ENCODE measurements around the gene POLR2E. TPM values are rescaled to one million over a fixed set of nuclear protein-coding genes. Genes with fewer than 3 reads are reported as not detected.

The POLR2E gene
- total RNA-seq (2022), result 141 and 144 TPM in 2 replicates
- Bru-seq, nascent RNA, result percentile 60 among the genes with signal in this experiment
- percentile 90 among the genes with signal in this experiment for BruChase-seq, experiment 1, labeled RNA remaining after a 6-hour chase
- BruChase-seq, experiment 2, labeled RNA remaining after a 2-hour chase, result percentile 82 among the genes with signal in this experiment
- long read RNA-seq, transcript POLR2E-213 (8 exons, 2,831 nt), result major isoform, 347 of 392 reads
- long read RNA-seq, partial matches to known transcripts, result 11 of 392 reads
- long read RNA-seq, other reads (novel, unspliced or antisense), result 28 of 392 reads

DNA sequence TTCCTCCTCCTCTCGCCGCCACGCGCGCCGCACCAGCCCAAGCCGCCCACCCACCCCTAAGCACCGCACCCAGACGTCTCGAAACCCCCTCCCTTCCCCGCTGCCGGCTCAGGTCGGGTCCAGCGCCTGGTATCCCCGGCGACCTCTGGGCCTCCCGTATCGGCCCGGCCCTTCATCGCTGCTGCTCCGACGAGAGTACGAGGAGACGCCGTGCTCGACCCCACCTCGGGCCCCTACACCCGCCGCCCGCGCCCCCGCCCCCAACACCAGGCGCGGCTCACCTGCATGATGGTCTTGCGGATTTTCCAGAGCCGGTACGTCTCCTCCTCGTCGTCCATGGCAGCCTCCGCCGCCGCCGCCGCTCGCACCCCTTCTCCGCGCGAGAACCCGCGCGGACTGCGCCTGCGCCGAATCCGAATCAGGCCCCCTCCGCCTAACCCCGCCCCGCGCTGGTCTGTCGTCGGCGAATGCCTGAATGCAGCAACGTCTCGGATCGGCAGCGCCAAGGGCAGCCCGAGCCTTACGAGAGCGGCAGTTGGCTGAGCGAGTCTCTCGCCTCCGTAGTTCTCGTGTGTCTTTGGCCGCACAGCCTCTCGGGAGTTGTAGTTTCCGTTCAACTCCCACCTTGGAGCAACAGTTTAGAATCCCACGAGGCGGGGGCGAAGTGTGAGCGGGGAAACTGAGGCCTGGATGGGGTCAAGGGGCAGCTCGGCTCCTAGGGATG is at the start of gene POLR2E:
Gene POLR2E (minus strand): TSS at position 398 of the 724 bp plus-strand sequence. CDS start 60 bp downstream, at position 338.
- CTCF ChIA-PET, result no interaction called here
- Mint-ChIP-seq H3K36me3 (ENCODE audit: insufficient read depth, unreplicated experiment) (peaks cover 56% of the 10 kb centered on the region), H3K27me3 (ENCODE audit: unreplicated experiment) (no peaks in the 10 kb centered on the region)

DNA sequence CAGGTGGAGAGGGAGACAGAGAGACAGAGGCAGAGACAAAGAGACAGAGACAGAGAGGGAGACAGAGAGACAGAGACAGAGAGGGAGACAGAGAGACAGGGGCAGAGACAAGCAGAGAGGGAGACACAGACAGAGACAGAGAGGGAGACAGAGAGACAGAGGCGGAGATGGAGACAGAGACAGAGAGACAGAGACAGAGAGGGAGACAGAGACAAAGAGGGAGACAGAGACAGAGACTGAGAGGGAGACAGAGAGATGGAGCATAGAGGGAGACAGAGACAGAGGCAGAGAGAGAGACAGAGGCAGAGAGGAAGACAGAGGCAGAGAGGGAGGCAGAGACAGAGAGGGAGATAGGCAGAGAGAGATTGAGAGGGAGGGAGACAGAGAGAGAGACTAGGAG is 49.6 kb upstream of the POLR2E start:
- Mint-ChIP-seq H3K27ac (ENCODE audit: unreplicated experiment) (peak overlapping the region; percentile 45), H3K4me3 (ENCODE audit: low read depth, unreplicated experiment) (peak overlapping the region; percentile 1), H3K27me3 (ENCODE audit: unreplicated experiment) (no peaks in the 10 kb centered on the region), H3K4me1 (ENCODE audit: low read depth, unreplicated experiment) (peaks cover 9% of the 10 kb centered on the region), H3K9me3 (ENCODE audit: low read depth, unreplicated experiment) (peaks cover 10% of the 10 kb centered on the region), H3K36me3 (ENCODE audit: insufficient read depth, unreplicated experiment) (peaks cover 59% of the 10 kb centered on the region)
- TF ChIP-seq, protein P1, sequence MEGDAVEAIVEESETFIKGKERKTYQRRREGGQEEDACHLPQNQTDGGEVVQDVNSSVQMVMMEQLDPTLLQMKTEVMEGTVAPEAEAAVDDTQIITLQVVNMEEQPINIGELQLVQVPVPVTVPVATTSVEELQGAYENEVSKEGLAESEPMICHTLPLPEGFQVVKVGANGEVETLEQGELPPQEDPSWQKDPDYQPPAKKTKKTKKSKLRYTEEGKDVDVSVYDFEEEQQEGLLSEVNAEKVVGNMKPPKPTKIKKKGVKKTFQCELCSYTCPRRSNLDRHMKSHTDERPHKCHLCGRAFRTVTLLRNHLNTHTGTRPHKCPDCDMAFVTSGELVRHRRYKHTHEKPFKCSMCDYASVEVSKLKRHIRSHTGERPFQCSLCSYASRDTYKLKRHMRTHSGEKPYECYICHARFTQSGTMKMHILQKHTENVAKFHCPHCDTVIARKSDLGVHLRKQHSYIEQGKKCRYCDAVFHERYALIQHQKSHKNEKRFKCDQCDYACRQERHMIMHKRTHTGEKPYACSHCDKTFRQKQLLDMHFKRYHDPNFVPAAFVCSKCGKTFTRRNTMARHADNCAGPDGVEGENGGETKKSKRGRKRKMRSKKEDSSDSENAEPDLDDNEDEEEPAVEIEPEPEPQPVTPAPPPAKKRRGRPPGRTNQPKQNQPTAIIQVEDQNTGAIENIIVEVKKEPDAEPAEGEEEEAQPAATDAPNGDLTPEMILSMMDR (IDR thresholded peaks at IDR 0.05; ENCODE audit: unreplicated experiment), result no peak
- BruUV-seq (replicated peaks), result no TSS peak
- CTCF ChIA-PET, result no interaction called here
- no peak for DNase-seq
- intact Hi-C loops (cut with micrococcal nuclease; ENCODE audit: unreplicated experiment), result no loop called here

More for the DNA sequence above, at the start of gene POLR2E:
- TF ChIP-seq, protein P1 (IDR thresholded peaks at IDR 0.05; ENCODE audit: unreplicated experiment), result no peak
- intact Hi-C loops (cut with micrococcal nuclease; ENCODE audit: unreplicated experiment), result no loop called here
- H3K4me3 Mint-ChIP-seq (ENCODE audit: low read depth, unreplicated experiment), result peak within 1 kb of the TSS; percentile 93
- DNase-seq, result peak; percentile 92
- H3K4me1 Mint-ChIP-seq (ENCODE audit: low read depth, unreplicated experiment), result peaks cover 19% of the 10 kb centered on the region
- no TSS peak for BruUV-seq (replicated peaks)
- no peaks in the 10 kb centered on the region for H3K9me3 Mint-ChIP-seq (ENCODE audit: low read depth, unreplicated experiment)
- peak within 1 kb of the TSS; percentile 77 for H3K27ac Mint-ChIP-seq (ENCODE audit: unreplicated experiment)

DNA sequence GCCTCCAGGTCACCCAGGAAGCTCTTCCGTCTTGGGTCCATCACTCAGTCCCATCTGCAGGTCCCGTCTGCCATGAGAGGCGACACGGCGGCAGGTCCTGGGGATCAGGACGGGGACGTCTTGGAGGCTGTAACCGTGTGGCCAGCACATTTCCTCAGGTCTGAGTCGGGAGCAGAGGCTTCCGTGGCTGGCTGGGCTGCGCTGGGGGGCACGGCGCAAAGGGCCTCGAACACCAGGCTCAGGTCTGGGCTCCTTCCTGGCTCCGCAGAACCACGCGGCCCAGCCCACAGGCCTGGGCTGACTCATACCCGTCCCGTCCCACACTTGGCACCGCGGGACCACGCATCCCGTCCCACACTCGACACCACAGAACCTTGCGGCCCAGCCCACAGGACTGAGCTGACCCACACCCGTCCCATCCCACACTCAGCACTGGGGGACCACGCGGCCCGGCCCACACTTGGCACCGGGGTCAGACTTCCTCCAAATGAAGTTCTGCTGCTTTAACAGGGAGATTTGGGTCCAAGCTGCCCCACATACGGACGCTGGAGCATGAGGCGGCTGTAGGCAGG is 48.7 kb upstream of the POLR2E start:
- Mint-ChIP-seq H3K27me3 (ENCODE audit: unreplicated experiment) (no peaks in the 10 kb centered on the region), H3K4me3 (ENCODE audit: low read depth, unreplicated experiment) (no peak overlapping the region), H3K4me1 (ENCODE audit: low read depth, unreplicated experiment) (peaks cover 9% of the 10 kb centered on the region), H3K36me3 (ENCODE audit: insufficient read depth, unreplicated experiment) (peaks cover 65% of the 10 kb centered on the region), H3K27ac (ENCODE audit: unreplicated experiment) (peak overlapping the region; percentile 45), H3K9me3 (ENCODE audit: low read depth, unreplicated experiment) (peaks cover 10% of the 10 kb centered on the region)
- BruUV-seq (replicated peaks), result no TSS peak
- no peak for DNase-seq
- TF ChIP-seq, protein P1 (IDR thresholded peaks at IDR 0.05; ENCODE audit: unreplicated experiment), result no peak
- CTCF ChIA-PET, result no interaction called here
- intact Hi-C loops (cut with micrococcal nuclease; ENCODE audit: unreplicated experiment), result no loop called here

DNA sequence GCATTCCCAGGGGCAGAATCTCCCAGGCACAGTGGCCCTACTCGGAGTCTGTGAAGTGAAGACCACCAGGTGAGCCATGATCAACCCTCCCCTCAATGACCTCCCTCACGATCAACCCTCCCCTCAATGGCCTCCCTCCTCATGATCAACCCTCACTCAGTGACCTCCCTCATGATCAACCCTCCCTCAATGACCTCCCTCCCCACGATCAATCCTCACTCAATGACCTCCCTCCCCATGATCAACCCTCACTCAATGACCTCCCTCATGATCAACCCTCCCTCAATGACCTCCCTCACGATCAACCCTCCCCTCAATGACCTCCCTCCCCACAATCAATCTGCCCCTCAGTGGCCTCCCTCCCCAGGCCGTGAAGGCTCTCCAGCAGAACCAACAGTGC is 46.8 kb upstream of the POLR2E start:
- Mint-ChIP-seq H3K4me3 (ENCODE audit: low read depth, unreplicated experiment) (no peak overlapping the region), H3K27ac (ENCODE audit: unreplicated experiment) (no peak overlapping the region), H3K27me3 (ENCODE audit: unreplicated experiment) (no peaks in the 10 kb centered on the region), H3K36me3 (ENCODE audit: insufficient read depth, unreplicated experiment) (peaks cover 64% of the 10 kb centered on the region), H3K4me1 (ENCODE audit: low read depth, unreplicated experiment) (peaks cover 9% of the 10 kb centered on the region), H3K9me3 (ENCODE audit: low read depth, unreplicated experiment) (peaks cover 10% of the 10 kb centered on the region)
- intact Hi-C loops (cut with micrococcal nuclease; ENCODE audit: unreplicated experiment), result no loop called here
- TF ChIP-seq, protein P1 (IDR thresholded peaks at IDR 0.05; ENCODE audit: unreplicated experiment), result no peak
- BruUV-seq (replicated peaks), result no TSS peak
- CTCF ChIA-PET, result no interaction called here
- no peak for DNase-seq
